Neural progenitor cell (in vitro differentiated cells): ENCODE measurements around the gene ZDHHC19. TPM values are rescaled to one million over a fixed set of nuclear protein-coding genes. Genes with fewer than 3 reads are reported as not detected.

ENCODE experiments used
- DNase-seq: peaks from one replicate; pipeline ENCODE4 v3.0.0-alpha.2; 2016; ENCODE audit warnings: low spot score
- H2AFZ ChIP-seq: fragments of 200-600 bp; sonication (generic); replicated peaks from 2 replicates; pipeline ENCODE4 v1.6.1; 2016; ENCODE audit warnings: antibody characterized with exemption
- H3F3A ChIP-seq: fragments of 200-600 bp; sonication (generic); 2 replicates; pipeline ENCODE4 v1.6.1; 2016; ENCODE audit warnings: antibody characterized with exemption, low read depth
- H3K27ac ChIP-seq: fragments of 200-600 bp; sonication (generic); 2 replicates; pipeline ENCODE4 v1.5.1; 2016; ENCODE audit warnings: mild to moderate bottlenecking
- H3K27me3 ChIP-seq: fragments of 200-600 bp; sonication (generic); 2 replicates; pipeline ENCODE4 v1.6.1; 2016; ENCODE audit warnings: mild to moderate bottlenecking, moderate library complexity
- H3K36me3 ChIP-seq: fragments of 200-600 bp; sonication (generic); 2 replicates; pipeline ENCODE4 v1.5.1; 2016
- H3K4me1 ChIP-seq: fragments of 200-600 bp; sonication (generic); 2 replicates; pipeline ENCODE4 v1.6.1; 2016; ENCODE audit warnings: mixed run types
- H3K4me2 ChIP-seq: fragments of 200-600 bp; sonication (generic); 2 replicates; pipeline ENCODE4 v1.6.1; 2016
- H3K4me3 ChIP-seq: fragments of 200-600 bp; sonication (generic); 2 replicates; pipeline ENCODE4 v1.5.1; 2016
- H3K79me2 ChIP-seq: fragments of 200-600 bp; sonication (generic); 2 replicates; pipeline ENCODE4 v1.6.1; 2016; ENCODE audit warnings: low read depth
- H3K9ac ChIP-seq: fragments of 200-600 bp; sonication (generic); 2 replicates; pipeline ENCODE4 v1.6.1; 2016
- H3K9me3 ChIP-seq: fragments of 200-600 bp; sonication (generic); 2 replicates; pipeline ENCODE4 v1.5.1; 2016; ENCODE audit warnings: low read depth
- H4K20me1 ChIP-seq: fragments of 200-600 bp; sonication (generic); 2 replicates; pipeline ENCODE4 v1.6.1; 2016; ENCODE audit warnings: low read depth
- H3K27ac Mint-ChIP-seq: 3 replicates; pipeline ENCODE4 v1.8.0; 2021; ENCODE audit warnings: mixed read lengths
- H3K27me3 Mint-ChIP-seq: 2 replicates; pipeline ENCODE4 v1.8.0; 2022; ENCODE audit warnings: low read depth, mild to moderate bottlenecking, inconsistent platforms, moderate library complexity, mixed read lengths; ENCODE audit not compliant: insufficient read depth
- H3K36me3 Mint-ChIP-seq: 3 replicates; pipeline ENCODE4 v1.8.0; 2021; ENCODE audit warnings: mixed read lengths
- H3K4me1 Mint-ChIP-seq: 3 replicates; pipeline ENCODE4 v1.8.0; 2021; ENCODE audit warnings: mixed read lengths
- H3K4me3 Mint-ChIP-seq: 3 replicates; pipeline ENCODE4 v1.8.0; 2021; ENCODE audit warnings: mild to moderate bottlenecking, moderate library complexity, mixed read lengths
- H3K9me3 Mint-ChIP-seq: 3 replicates; pipeline ENCODE4 v1.8.0; 2020; ENCODE audit warnings: mixed read lengths
- EZH2 ChIP-seq: fragments of 200-600 bp; sonication (generic); IDR thresholded peaks from 2 replicates; pipeline ENCODE4 v1.6.1; 2017; ENCODE audit warnings: antibody characterized with exemption, mild to moderate bottlenecking, moderate library complexity
- EZH2phosphoT487 ChIP-seq: fragments of 200-600 bp; sonication (generic); IDR thresholded peaks from 2 replicates; pipeline ENCODE4 v1.6.1; 2017; ENCODE audit warnings: antibody characterized with exemption
- total RNA-seq: library from RNA; depleted of rRNA; stranded (reverse); fragments of >200 nt; gene quantifications from 2 replicates; pipeline ENCODE4 v1.2.3, GENCODE V29; 2015; ENCODE audit warnings: low replicate concordance
- TF ChIP-seq, protein P1 (sequence below): fragments of 200-600 bp; sonication (generic); IDR thresholded peaks from 2 replicates; pipeline ENCODE4 v1.5.1; 2017; ENCODE audit warnings: antibody characterized with exemption, mild to moderate bottlenecking

The ZDHHC19 gene
- total RNA-seq, 1 donor from 2014 or later: not detected

DNA sequence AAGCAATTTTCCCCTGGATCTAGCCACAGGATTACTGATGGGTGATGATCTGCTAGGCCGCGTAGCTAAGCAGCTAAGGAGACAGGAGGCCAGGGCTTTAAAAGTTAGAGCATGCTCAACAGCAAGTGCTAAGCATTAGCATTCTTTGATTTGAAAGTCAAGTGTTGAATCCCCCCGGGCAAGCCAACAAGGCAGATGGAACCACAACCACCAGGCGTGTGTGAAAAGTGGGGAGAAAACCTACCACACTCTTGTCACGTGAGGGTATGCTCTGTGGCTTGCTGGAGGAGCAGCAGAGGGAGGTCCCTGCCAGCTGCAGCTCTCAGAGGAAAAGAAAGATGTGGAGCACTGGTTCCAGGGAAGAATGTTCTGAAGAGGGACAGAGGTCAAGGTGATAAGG is 26.0 kb upstream of the ZDHHC19 start:
- Mint-ChIP-seq H3K4me3 (no peak overlapping the region), H3K27ac (no peak overlapping the region), H3K4me1 (no peaks in the 10 kb centered on the region), H3K9me3 (no peaks in the 10 kb centered on the region), H3K36me3 (peaks cover 10% of the 10 kb centered on the region), H3K27me3 (peaks cover 2% of the 10 kb centered on the region)
- no peak overlapping the region for H3K27ac ChIP-seq
- no peaks in the 10 kb centered on the region for H3K79me2 ChIP-seq
- H3K4me1 ChIP-seq: no peaks in the 10 kb centered on the region
- no peaks in the 10 kb centered on the region for H3K27me3 ChIP-seq
- H3K9ac ChIP-seq: no peak overlapping the region
- H4K20me1 ChIP-seq: no peaks in the 10 kb centered on the region
- no peak overlapping the region for H2AFZ ChIP-seq
- no peak overlapping the region for H3K4me2 ChIP-seq
- TF ChIP-seq EZH2phosphoT487 (no peak), EZH2 (no peak)
- TF ChIP-seq, protein P1, sequence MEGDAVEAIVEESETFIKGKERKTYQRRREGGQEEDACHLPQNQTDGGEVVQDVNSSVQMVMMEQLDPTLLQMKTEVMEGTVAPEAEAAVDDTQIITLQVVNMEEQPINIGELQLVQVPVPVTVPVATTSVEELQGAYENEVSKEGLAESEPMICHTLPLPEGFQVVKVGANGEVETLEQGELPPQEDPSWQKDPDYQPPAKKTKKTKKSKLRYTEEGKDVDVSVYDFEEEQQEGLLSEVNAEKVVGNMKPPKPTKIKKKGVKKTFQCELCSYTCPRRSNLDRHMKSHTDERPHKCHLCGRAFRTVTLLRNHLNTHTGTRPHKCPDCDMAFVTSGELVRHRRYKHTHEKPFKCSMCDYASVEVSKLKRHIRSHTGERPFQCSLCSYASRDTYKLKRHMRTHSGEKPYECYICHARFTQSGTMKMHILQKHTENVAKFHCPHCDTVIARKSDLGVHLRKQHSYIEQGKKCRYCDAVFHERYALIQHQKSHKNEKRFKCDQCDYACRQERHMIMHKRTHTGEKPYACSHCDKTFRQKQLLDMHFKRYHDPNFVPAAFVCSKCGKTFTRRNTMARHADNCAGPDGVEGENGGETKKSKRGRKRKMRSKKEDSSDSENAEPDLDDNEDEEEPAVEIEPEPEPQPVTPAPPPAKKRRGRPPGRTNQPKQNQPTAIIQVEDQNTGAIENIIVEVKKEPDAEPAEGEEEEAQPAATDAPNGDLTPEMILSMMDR: no peak
- H3K4me3 ChIP-seq: no peak overlapping the region
- no peaks in the 10 kb centered on the region for H3K36me3 ChIP-seq
- no peaks in the 10 kb centered on the region for H3K9me3 ChIP-seq
- DNase-seq: no peak
- H3F3A ChIP-seq: no peaks in the 10 kb centered on the region

DNA sequence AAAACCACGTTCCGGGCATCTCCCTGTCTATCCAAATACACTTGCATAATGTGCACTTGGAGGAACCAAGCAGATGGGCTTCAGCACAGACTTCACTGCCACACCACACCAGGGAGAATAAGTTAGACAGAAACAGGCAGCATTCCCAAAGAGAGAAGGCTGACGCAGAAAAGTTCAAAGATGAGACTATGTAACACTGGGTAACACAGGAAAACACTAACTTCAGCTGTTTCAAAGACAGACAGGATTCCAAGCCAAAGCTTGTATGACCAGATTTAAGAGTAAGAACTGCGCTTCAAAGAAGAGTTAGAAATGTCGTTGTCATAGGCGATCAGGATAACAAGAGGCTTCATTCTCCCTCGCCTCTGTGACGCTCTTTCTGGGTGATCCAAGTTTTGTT is 25.0 kb upstream of the ZDHHC19 start:
- DNase-seq: no peak
- no peak for TF ChIP-seq EZH2phosphoT487
- TF ChIP-seq, protein P1: no peak
- TF ChIP-seq EZH2: no peak

DNA sequence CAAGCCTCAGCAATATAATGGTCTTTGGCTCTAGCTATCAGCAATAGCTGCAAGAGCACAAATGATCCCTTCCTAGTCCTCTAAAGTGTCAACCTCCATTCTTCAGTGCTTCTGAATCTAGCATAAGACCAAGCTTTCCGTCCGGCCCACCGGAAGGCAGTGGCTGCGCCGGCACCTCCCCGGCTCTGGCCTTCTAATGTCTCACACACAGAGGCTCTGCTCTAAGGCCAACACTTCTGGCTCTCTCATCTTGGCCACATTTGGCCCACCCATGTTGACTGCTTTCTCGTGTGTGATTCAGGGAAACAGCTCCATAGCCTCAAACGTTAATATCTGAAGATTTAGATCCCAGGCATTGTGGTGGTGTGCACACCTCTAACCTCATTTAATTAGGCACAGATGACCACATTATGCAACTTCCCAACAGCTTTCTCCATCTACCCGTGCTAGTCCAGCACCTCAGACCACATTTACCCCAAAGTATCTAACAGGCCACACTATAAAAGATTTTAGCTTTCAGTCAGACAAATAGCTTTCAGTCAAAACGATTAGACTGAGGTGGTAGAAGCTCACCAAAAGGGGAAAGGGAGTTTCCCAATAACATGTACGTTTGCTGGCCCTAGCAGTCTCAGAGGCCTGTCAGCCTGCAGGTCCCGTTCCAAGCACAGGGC is 24.4 kb upstream of the ZDHHC19 start:
- H3K27me3 ChIP-seq: no peaks in the 10 kb centered on the region
- H3K9me3 ChIP-seq: no peaks in the 10 kb centered on the region
- H4K20me1 ChIP-seq: no peaks in the 10 kb centered on the region
- Mint-ChIP-seq H3K36me3 (peaks cover 4% of the 10 kb centered on the region), H3K4me3 (no peak overlapping the region), H3K9me3 (no peaks in the 10 kb centered on the region), H3K27ac (no peak overlapping the region), H3K4me1 (no peaks in the 10 kb centered on the region), H3K27me3 (peaks cover 4% of the 10 kb centered on the region)
- no peak overlapping the region for H2AFZ ChIP-seq
- no peak overlapping the region for H3K27ac ChIP-seq
- no peaks in the 10 kb centered on the region for H3K79me2 ChIP-seq
- no peak for DNase-seq
- no peak overlapping the region for H3K4me2 ChIP-seq
- no peak for TF ChIP-seq EZH2phosphoT487
- TF ChIP-seq, protein P1: no peak
- TF ChIP-seq EZH2: no peak
- H3K36me3 ChIP-seq: no peaks in the 10 kb centered on the region
- H3K4me1 ChIP-seq: no peaks in the 10 kb centered on the region
- H3K9ac ChIP-seq: no peak overlapping the region
- H3F3A ChIP-seq: no peaks in the 10 kb centered on the region
- no peak overlapping the region for H3K4me3 ChIP-seq

More for the DNA sequence above, 25.0 kb upstream of the ZDHHC19 start:
- H3K27me3 ChIP-seq: no peaks in the 10 kb centered on the region
- no peak overlapping the region for H3K27ac ChIP-seq
- H3K36me3 ChIP-seq: no peaks in the 10 kb centered on the region
- H3F3A ChIP-seq: no peaks in the 10 kb centered on the region
- no peak overlapping the region for H3K4me3 ChIP-seq
- H3K79me2 ChIP-seq: no peaks in the 10 kb centered on the region
- Mint-ChIP-seq H3K36me3 (peaks cover 4% of the 10 kb centered on the region), H3K4me3 (no peak overlapping the region), H3K27me3 (peaks cover 3% of the 10 kb centered on the region), H3K9me3 (no peaks in the 10 kb centered on the region), H3K4me1 (no peaks in the 10 kb centered on the region), H3K27ac (no peak overlapping the region)
- H3K9me3 ChIP-seq: no peaks in the 10 kb centered on the region
- H3K9ac ChIP-seq: no peak overlapping the region
- H3K4me1 ChIP-seq: no peaks in the 10 kb centered on the region
- H2AFZ ChIP-seq: no peak overlapping the region
- H3K4me2 ChIP-seq: no peak overlapping the region
- H4K20me1 ChIP-seq: no peaks in the 10 kb centered on the region
